ENCODE measurements around the gene RHOV.
"Not testable (repeated sequence)": the region's sequence is repeated elsewhere in the genome, so short reads cannot be mapped to it uniquely, and the experiment has no call there.

Gene RHOV

DNA sequence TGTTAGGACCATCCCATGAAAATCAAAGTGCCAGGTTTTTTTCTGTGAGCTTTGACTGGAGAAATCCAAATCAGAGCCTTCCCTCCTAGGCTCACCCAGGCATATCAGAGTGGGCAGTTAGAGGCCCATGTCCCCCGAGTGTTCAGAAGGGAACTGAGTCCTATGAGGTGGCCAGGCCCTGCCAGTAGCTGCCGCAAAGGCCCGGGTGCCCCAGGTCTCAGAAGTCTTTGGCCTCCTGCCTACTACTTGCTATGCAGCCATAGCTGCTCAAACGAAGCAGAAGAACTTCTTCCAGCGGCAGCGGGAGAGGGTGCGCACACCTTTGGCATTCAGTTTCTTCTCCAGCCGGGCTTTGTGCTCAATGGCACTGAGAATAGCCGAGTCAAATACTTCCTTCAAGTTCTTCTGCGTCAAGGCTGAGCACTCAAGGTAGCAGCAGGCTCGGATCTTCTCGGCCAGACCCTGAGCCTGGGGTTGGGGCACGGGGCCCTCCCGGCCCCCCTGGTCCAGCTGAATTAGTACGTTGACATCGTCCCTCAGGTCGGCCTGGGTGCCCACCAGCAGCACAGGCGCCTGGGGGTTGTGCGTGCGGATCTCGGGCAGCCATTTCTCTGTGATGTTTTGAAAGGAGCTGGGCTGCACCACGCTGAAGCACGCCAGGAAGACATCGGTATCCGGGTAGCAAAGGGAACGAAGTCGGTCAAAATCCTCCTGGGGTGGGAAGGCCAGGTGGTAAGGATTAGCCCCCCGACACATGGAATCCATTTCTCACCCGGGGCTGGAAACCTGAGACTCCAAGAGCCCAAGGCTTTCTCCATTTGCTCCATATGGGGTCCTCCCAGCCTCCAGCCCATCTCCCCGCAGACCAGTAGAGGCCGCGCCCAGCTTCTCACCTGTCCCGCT is 992 bp downstream of the RHOV start:
- TF ChIP-seq, protein P1, sequence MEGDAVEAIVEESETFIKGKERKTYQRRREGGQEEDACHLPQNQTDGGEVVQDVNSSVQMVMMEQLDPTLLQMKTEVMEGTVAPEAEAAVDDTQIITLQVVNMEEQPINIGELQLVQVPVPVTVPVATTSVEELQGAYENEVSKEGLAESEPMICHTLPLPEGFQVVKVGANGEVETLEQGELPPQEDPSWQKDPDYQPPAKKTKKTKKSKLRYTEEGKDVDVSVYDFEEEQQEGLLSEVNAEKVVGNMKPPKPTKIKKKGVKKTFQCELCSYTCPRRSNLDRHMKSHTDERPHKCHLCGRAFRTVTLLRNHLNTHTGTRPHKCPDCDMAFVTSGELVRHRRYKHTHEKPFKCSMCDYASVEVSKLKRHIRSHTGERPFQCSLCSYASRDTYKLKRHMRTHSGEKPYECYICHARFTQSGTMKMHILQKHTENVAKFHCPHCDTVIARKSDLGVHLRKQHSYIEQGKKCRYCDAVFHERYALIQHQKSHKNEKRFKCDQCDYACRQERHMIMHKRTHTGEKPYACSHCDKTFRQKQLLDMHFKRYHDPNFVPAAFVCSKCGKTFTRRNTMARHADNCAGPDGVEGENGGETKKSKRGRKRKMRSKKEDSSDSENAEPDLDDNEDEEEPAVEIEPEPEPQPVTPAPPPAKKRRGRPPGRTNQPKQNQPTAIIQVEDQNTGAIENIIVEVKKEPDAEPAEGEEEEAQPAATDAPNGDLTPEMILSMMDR (IDR thresholded peaks at IDR 0.05; ENCODE audit: low read length, missing control alignments): no peak
- no peak for DNase-seq (ENCODE audit: low read depth)
- H3K4me3 ChIP-seq (replicated peaks; ENCODE audit: low read depth, low read length): peak overlapping the region; percentile 41

DNA sequence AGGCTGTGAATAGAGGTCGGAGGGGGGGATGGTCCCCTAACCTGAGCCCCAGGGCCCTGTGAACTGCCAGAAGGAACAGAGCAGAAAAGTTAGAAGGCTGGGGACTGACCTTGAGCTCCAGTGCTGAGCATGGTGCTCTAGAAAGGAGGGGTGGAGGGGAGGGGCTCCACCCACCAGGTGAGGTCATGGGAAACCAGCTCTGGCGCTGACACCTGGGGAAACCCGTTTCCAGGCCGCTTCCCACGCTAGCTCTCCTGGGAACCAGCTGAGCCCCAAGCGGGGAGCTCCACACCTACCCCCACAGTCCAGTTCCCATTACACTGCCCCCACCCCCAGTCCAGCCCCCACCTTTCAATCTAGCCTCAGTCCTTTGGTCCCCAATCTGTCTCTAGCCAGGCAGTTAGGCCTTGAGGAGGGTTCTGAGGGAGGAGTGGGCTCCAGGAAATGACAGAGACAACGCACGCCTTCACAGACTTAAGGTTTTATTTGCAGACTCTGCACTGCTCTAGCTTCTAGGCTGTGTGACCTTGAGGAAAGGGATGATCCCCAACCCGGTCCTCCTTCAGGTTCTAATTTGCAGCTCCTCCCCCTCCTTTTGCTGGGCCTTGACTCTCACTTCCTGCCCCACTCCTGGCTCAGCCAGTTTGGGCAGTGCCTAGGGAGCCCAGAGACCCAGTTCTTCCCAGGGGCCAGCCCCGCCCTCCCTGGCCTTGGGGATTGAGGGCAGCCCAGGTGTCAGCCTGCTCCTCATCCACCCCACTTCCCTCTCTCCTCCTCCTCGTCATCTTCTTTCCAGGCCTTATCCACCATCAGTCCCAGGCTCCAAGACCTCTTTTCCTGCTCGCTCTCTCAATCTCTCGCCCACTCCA is 2.1 kb downstream of the RHOV start:
- TF ChIP-seq, protein P1 (IDR thresholded peaks at IDR 0.05; ENCODE audit: low read length, missing control alignments): no peak
- no peak for DNase-seq (ENCODE audit: low read depth)
- H3K4me3 ChIP-seq (replicated peaks; ENCODE audit: low read depth, low read length): no peak overlapping the region

DNA sequence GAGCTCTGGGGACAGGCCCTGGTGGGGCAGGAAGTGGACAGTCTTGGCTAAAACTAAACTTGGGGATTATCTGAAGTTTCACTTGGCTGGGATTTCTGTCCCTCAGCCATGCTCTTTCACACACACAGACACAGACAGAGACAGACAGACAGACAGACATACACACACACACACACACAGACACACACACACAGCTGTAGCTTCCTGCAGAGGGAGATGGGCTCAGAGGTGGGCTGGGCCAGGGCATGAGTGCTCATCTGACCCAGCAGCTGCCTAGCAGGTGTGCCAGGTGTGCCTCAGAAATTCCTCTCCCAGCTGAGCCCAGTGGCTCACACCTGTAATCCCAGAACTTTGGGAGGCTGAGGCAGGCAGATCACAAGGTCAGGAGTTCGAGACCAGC is 3.3 kb downstream of the RHOV start:
- no peak overlapping the region for H3K4me3 ChIP-seq (replicated peaks; ENCODE audit: low read depth, low read length)
- TF ChIP-seq, protein P1 (IDR thresholded peaks at IDR 0.05; ENCODE audit: low read length, missing control alignments): no peak
- no peak for DNase-seq (ENCODE audit: low read depth)

DNA sequence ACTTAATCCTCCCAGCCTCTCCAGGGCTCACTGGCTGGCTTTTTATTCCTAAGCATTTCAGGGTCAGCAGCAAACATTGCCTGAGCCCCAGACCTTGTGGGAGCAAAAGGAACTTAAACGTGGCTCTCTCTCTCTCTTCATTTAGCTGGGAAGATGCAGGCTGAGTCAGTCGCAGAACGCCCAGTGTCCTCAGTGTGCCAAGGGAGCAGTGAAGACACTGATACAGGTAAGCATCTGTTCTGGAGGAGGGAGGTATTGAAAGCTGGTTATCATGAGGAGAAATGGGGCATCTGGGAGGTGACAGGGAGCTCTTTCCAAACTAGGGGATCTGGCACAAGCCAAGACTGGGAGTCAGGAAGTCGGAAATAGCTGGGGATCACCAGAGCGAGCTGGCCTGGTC is 4.3 kb downstream of the RHOV start:
- TF ChIP-seq, protein P1 (IDR thresholded peaks at IDR 0.05; ENCODE audit: low read length, missing control alignments): no peak
- no peak overlapping the region for H3K4me3 ChIP-seq (replicated peaks; ENCODE audit: low read depth, low read length)
- no peak for DNase-seq (ENCODE audit: low read depth)

DNA sequence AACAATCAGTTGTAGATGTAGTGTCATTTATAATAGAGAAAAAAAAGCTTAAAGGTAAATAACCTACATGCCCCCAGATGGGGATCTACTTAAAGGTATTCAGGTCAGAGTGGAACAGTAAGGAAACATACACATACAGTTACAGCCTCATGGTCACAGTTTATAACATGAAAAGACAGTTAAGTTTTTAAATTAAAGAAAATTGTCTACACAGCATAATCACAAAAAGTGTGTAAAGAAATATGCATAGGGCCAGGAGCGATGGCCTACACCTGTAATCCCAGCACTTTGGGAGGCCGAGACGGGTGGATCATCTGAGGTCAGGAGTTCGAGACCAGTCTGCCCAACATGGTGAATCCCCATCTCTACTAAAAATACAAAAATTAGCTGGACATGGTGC is 6.8 kb downstream of the RHOV start:
- TF ChIP-seq, protein P1 (IDR thresholded peaks at IDR 0.05; ENCODE audit: low read length, missing control alignments): no peak
- H3K4me3 ChIP-seq (replicated peaks; ENCODE audit: low read depth, low read length): no peak overlapping the region
- no peak for DNase-seq (ENCODE audit: low read depth)

DNA sequence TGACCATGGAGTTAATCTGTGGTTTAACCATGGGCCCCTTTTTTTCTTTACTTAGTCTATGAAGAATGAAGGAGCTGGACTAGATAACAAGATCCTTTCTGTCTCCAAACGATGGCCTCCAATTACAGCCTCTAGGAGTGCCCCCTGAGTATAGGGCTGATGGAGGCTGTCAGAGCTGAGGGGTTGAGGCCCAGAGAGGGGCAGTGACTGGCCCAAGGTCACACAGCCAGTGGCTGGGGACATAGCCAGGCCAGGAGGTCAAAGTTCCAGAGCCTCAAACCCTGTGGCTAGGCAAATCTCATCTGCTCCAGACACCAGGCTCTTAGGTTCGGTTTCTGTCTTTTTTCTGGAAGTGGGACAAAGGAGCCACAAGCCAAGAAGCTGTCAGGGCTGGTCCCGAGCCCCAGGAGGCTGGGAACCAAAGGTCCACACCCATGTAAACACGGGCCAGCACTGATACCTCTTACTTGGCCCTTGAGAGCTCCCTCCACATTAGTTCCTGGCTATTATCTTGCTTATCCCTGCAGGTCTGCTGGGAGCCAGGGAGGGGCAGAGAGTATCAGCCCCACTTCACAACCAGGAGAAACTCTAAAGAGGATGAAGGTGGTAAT is 10.3 kb downstream of the RHOV start:
- TF ChIP-seq, protein P1 (IDR thresholded peaks at IDR 0.05; ENCODE audit: low read length, missing control alignments): no peak
- DNase-seq (ENCODE audit: low read depth): no peak
- H3K4me3 ChIP-seq (replicated peaks; ENCODE audit: low read depth, low read length): no peak overlapping the region

DNA sequence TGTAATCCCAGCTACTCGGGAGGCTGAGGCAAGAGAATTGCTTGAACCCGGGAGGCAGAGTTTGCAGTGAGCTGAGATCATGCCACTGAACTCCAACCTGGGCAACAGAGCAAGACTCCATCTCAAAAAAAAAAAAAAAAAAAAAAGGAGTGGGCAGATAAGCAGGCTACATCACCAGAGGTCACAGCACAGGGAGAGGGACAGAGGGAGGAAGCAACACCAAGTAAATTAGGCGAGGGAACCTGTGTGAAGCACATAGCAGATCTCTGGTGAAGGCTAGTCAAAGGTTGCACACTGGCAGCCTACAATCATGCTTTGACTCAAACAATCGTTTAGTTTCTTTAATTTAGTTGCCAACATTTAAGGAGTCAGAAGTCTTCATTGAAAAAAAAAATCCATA is 12.9 kb downstream of the RHOV start:
- not testable (repeated sequence) for H3K4me3 ChIP-seq (replicated peaks; ENCODE audit: low read depth, low read length); DNase-seq (ENCODE audit: low read depth)
